Activated CD4-positive, alpha-beta memory T cell treated with anti-CD3 and anti-CD28 coated beads for 36 hours (primary cell): ENCODE measurements around the gene MIB1. TPM values are rescaled to one million over a fixed set of nuclear protein-coding genes. Genes with fewer than 3 reads are reported as not detected.

Source experiments
- CTCF ChIA-PET: fragments of 350-600 bp; sonication (Branson Sonifier 250); formaldehyde crosslinking; loops from one replicate; lab custom pipeline; 2021; ENCODE audit warnings: antibody characterized with exemption, inconsistent platforms; lab: Charles Lee
- POLR2A ChIA-PET: fragments of 350-600 bp; sonication (Branson Sonifier 250); formaldehyde crosslinking; loops from one replicate; lab custom pipeline; 2021; ENCODE audit warnings: antibody characterized with exemption; lab: Charles Lee
- DNase-seq: peaks from one replicate; pipeline ENCODE4 v3.0.0-alpha.2; 2020
- H3K27ac Mint-ChIP-seq: one replicate; pipeline ENCODE4 v1.8.0; 2021; ENCODE audit warnings: mixed read lengths
- H3K27me3 Mint-ChIP-seq: one replicate; pipeline ENCODE4 v1.8.0; 2021; ENCODE audit warnings: mixed read lengths
- H3K36me3 Mint-ChIP-seq: one replicate; pipeline ENCODE4 v1.8.0; 2021; ENCODE audit warnings: mixed read lengths
- H3K4me1 Mint-ChIP-seq: one replicate; pipeline ENCODE4 v1.8.0; 2021; ENCODE audit warnings: low read depth, mixed read lengths
- H3K4me3 Mint-ChIP-seq: one replicate; pipeline ENCODE4 v1.8.0; 2021; ENCODE audit warnings: mild to moderate bottlenecking, mixed read lengths
- H3K9me3 Mint-ChIP-seq: one replicate; pipeline ENCODE4 v1.8.0; 2021; ENCODE audit warnings: mixed read lengths
- intact Hi-C: fragments of 100-400 bp; cut with micrococcal nuclease; formaldehyde crosslinking; loops from one replicate; pipeline ENCODE4 v1.15.1; 2023
- total RNA-seq, 2 experiments: library from RNA; stranded (reverse); gene quantifications; one replicate each; pipeline ENCODE4 v1.2.3, GENCODE V29; 2021

Gene MIB1
- total RNA-seq, 2 experiments from 2014 or later, result 40.8 to 43.5 TPM

DNA sequence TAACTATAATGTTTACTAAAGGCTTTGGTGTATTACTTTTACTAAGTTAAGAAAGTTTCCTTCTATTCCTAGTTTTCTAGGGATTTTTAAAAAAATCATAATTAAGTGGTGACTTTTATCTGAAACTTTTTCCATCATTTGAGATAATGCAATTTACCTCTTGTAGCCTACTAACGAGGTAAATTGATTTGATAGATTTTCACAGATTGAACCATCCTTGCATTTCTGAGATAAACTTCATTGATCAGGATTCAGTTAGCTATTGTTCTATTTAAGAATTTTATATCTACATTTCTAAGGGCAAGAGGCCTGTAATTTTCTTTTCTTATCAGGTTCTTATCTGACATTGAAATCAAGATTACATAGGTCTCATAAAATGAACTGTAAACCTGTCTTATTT lies 178.1 kb downstream of the MIB1 start:
- peaks cover 2% of the 10 kb centered on the region for H3K27me3 Mint-ChIP-seq
- peaks cover 10% of the 10 kb centered on the region for H3K9me3 Mint-ChIP-seq
- intact Hi-C loops, result no loop called here
- no peak for DNase-seq
- ChIA-PET CTCF (no interaction called here), POLR2A (no interaction called here)
- H3K4me3 Mint-ChIP-seq, result no peak overlapping the region
- no peaks in the 10 kb centered on the region for H3K36me3 Mint-ChIP-seq
- H3K4me1 Mint-ChIP-seq, result no peaks in the 10 kb centered on the region
- no peak overlapping the region for H3K27ac Mint-ChIP-seq

Other genes with a start within 250 kb of the MIB1 start
- 10 to 100 TPM; 18.6 to 22.0 TPM for gene ESCO1, start 140.1 kb upstream of the MIB1 start, total RNA-seq
- gene SNRPD1, start 128.5 kb upstream of the MIB1 start, total RNA-seq, result 100 to 1,000 TPM; 153 to 164 TPM
- 10 to 100 TPM; 18.7 to 22.1 TPM for gene ABHD3, start 36.0 kb upstream of the MIB1 start, total RNA-seq